ENCODE measurements around the gene SRSF7.

Gene SRSF7

DNA sequence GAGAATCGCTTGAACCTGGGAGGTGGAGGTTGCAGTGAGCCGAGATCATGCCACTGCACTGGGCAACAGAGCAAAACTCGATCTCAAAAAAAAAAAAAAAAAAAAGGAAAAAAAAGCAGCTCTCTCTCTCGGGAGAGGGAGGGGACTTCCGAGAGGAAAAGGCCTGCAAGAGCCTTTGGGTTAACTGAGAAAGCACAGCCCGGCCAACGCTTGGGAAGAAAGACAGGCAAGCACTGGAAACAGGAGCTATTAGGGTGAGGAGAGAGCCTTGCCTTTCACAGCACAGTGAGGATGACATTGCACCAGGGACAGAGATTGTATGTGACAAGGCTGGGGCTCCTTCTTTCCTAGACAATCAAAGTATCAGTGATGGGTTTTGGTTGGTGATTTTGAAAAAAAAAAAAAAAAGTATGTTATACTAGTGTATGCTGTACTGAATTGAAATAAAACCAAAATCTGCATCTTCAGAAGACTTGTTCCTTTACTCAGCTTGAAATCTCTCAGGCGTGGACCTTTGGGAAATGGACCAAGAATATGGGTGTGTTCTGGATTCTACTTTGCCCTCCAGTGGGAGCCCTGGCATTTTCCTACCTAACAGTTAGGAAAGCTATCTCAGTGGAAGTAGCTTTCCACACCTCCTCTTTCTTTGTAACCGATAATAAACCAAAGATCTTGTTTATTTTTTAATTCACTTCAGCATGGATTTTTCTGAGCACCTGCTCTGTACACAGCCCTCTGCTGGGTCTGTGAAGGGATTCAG lies 16.7 kb downstream of the SRSF7 start:
- H3K9me3 ChIP-seq (ENCODE audit: low read depth, low read length) = 0 out of 2 replicates have a peak, but pooled peaks cover under 1% of the 10 kb centered on the region
- TF ChIP-seq FOXP2 (optimal IDR thresholded peaks at IDR 0.05; ENCODE audit: control extremely low read depth, extremely low read length, insufficient read depth) (no peak), POLR2AphosphoS5 (IDR thresholded peaks at IDR 0.05; ENCODE audit: borderline replicate concordance, low read depth, low read length) (no peak), EZH2 (IDR thresholded peaks at IDR 0.05) (no peak)
- H3K9ac ChIP-seq (ENCODE audit: insufficient read length) = no peak overlapping the region
- no peak overlapping the region for H3K27ac ChIP-seq
- H3K4me3 ChIP-seq = no peak overlapping the region
- DNase-seq (ENCODE audit: low read depth, low spot score) = no peak
- H3K36me3 ChIP-seq (ENCODE audit: insufficient read depth, low read length) = peaks cover 31% of the 10 kb centered on the region

DNA sequence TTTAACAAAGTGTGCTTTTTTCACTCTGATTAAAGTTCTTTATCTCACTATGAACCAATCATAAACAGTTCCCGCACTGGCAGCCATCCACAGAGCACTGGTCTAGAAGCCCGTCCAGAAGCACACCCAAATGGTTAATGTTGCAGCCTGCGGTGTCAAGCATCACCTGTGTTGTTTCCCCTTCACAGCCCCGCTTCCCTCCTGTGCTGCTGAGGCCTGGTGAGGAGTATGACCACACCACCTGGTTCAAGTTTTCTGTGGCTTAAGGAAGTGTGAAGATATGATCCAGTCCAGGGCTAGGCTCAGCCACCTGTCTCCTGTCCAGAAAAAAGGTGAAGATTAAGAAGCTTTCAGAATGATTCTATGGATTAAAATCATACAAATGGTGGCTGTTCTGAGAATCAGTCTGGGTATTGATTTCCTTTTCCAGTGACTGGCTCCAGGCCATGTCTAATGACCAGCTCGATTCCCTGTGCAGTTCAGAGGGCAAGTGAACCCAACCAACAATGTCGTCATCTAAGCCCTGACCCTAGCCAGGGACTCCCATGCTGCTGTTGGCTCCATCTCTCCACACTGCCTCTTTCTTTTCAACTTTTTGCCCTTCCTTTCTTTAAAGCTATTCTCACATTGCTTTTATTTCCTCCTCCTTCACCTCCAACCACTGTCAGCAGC lies 17.7 kb downstream of the SRSF7 start:
- no peak for TF ChIP-seq FOXP2 (optimal IDR thresholded peaks at IDR 0.05; ENCODE audit: control extremely low read depth, extremely low read length, insufficient read depth)
- TF ChIP-seq EZH2 (IDR thresholded peaks at IDR 0.05) = no peak
- TF ChIP-seq POLR2AphosphoS5 (IDR thresholded peaks at IDR 0.05; ENCODE audit: borderline replicate concordance, low read depth, low read length) = no peak
- Histone ChIP-seq H3K9ac (ENCODE audit: insufficient read length) (no peak overlapping the region), H3K9me3 (ENCODE audit: low read depth, low read length) (no peaks in the 10 kb centered on the region), H3K27ac (no peak overlapping the region), H3K36me3 (ENCODE audit: insufficient read depth, low read length) (peaks cover 23% of the 10 kb centered on the region), H3K4me3 (no peak overlapping the region)
- no peak for DNase-seq (ENCODE audit: low read depth, low spot score)

DNA sequence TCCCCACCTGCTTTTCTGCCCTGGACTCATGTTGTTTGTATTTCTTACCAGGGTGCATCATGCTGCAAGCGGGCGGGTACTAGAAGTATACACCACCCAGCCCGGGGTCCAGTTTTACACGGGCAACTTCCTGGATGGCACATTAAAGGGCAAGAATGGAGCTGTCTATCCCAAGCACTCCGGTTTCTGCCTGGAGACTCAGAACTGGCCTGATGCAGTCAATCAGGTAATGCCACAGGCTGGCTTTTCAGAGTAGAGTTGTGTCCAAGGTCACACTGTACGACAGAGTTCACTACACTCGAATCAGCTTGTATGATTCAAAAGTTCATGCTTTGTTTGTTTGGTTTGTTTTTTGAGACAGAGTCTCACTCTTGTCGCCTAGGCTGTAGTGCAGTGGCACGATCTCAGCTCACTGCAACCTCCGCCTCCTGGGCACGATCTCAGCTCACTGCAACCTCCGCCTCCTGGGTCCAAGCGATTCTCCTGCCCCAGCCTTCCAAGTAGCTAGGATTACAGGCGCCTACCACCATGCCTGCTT lies 19.4 kb downstream of the SRSF7 start:
- H3K9me3 ChIP-seq (ENCODE audit: low read depth, low read length) = no peaks in the 10 kb centered on the region
- H3K9ac ChIP-seq (ENCODE audit: insufficient read length) = no peak overlapping the region
- no peak for TF ChIP-seq FOXP2 (optimal IDR thresholded peaks at IDR 0.05; ENCODE audit: control extremely low read depth, extremely low read length, insufficient read depth)
- no peak for TF ChIP-seq EZH2 (IDR thresholded peaks at IDR 0.05)
- TF ChIP-seq POLR2AphosphoS5 (IDR thresholded peaks at IDR 0.05; ENCODE audit: borderline replicate concordance, low read depth, low read length) = no peak
- no peak overlapping the region for H3K4me3 ChIP-seq
- H3K36me3 ChIP-seq (ENCODE audit: insufficient read depth, low read length) = peaks cover 20% of the 10 kb centered on the region; the same call in 1 of the 2 replicates
- DNase-seq (ENCODE audit: low read depth, low spot score) = no peak
- no peak overlapping the region for H3K27ac ChIP-seq

DNA sequence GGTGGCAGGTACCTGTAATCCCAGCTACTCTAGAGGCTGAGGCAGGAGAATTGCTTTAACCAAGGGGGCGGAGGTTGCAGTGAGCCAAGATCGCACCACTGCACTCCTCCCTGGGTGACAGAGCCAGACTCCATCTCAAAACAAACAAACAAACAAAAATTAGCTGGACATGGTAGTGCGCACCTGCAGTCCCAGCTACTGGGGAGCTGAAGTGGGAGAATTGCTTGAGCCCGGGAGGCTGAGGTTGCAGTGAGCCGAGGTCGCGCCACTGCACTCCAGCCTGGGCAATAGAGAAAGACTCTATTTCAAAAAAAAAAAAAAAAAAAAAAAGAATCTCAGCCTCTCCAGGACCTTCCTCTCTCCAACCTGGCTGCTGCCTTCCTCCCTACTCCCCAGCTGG lies 20.1 kb downstream of the SRSF7 start:
- no peak for DNase-seq (ENCODE audit: low read depth, low spot score)
- TF ChIP-seq FOXP2 (optimal IDR thresholded peaks at IDR 0.05; ENCODE audit: control extremely low read depth, extremely low read length, insufficient read depth) = no peak
- no peak for TF ChIP-seq EZH2 (IDR thresholded peaks at IDR 0.05)
- no peak for TF ChIP-seq POLR2AphosphoS5 (IDR thresholded peaks at IDR 0.05; ENCODE audit: borderline replicate concordance, low read depth, low read length)
- no peak overlapping the region for H3K9ac ChIP-seq (ENCODE audit: insufficient read length)

DNA sequence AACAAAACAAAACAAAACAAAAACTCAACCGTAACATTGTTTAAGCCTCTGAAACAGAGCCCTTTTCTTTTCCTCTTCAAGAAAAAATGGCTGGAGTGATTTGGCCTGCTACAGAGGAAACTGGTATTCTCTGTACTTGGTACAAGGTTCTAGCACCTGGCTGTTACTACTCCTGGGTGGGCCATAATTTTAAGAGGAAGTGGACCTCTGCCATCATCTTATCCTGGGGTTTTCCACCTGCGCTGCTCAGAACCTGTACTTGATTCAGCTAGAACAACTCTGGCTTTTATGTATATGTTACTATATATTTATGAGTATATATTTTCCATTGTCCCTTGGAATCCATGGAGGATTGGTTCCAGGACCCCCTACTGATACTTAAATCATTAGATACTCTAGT lies 22.5 kb downstream of the SRSF7 start:
- Histone ChIP-seq H3K4me3 (no peak overlapping the region), H3K27ac (no peak overlapping the region), H3K36me3 (ENCODE audit: insufficient read depth, low read length) (peaks cover 9% of the 10 kb centered on the region; the same call in 1 of the 2 replicates), H3K9me3 (ENCODE audit: low read depth, low read length) (no peaks in the 10 kb centered on the region), H3K9ac (ENCODE audit: insufficient read length) (no peak overlapping the region)
- TF ChIP-seq EZH2 (IDR thresholded peaks at IDR 0.05) = no peak
- no peak for TF ChIP-seq FOXP2 (optimal IDR thresholded peaks at IDR 0.05; ENCODE audit: control extremely low read depth, extremely low read length, insufficient read depth)
- no peak for TF ChIP-seq POLR2AphosphoS5 (IDR thresholded peaks at IDR 0.05; ENCODE audit: borderline replicate concordance, low read depth, low read length)
- no peak for DNase-seq (ENCODE audit: low read depth, low spot score)

More for the DNA sequence above, 20.1 kb downstream of the SRSF7 start:
- H3K27ac ChIP-seq = no peak overlapping the region
- H3K36me3 ChIP-seq (ENCODE audit: insufficient read depth, low read length) = peaks cover 20% of the 10 kb centered on the region; the same call in 1 of the 2 replicates
- no peak overlapping the region for H3K4me3 ChIP-seq
- H3K9me3 ChIP-seq (ENCODE audit: low read depth, low read length) = no peaks in the 10 kb centered on the region

DNA sequence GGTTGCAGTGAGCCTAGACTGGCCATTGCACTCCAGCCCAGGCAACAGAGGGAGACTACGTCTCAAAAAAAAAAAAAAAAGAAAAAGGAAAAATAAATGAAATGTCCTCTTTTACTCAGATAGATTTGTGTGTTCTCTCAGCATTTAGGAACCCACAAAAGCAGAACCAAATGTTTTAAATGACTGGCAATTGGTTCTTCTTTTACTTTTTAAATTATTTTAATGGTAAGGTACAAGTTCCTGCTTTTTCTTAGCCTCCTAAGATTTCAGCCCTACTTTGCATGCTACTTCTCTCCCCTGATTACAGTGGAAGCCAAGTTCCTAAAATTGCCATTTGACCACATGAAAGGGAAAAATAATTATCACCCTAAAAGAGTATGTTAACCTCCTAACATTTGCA lies 23.5 kb downstream of the SRSF7 start:
- Histone ChIP-seq H3K27ac (no peak overlapping the region), H3K36me3 (ENCODE audit: insufficient read depth, low read length) (peaks cover 4% of the 10 kb centered on the region; the same call in 1 of the 2 replicates), H3K9ac (ENCODE audit: insufficient read length) (no peak overlapping the region), H3K9me3 (ENCODE audit: low read depth, low read length) (no peaks in the 10 kb centered on the region), H3K4me3 (no peak overlapping the region)
- TF ChIP-seq FOXP2 (optimal IDR thresholded peaks at IDR 0.05; ENCODE audit: control extremely low read depth, extremely low read length, insufficient read depth) (no peak), POLR2AphosphoS5 (IDR thresholded peaks at IDR 0.05; ENCODE audit: borderline replicate concordance, low read depth, low read length) (no peak), EZH2 (IDR thresholded peaks at IDR 0.05) (no peak)
- DNase-seq (ENCODE audit: low read depth, low spot score) = no peak

DNA sequence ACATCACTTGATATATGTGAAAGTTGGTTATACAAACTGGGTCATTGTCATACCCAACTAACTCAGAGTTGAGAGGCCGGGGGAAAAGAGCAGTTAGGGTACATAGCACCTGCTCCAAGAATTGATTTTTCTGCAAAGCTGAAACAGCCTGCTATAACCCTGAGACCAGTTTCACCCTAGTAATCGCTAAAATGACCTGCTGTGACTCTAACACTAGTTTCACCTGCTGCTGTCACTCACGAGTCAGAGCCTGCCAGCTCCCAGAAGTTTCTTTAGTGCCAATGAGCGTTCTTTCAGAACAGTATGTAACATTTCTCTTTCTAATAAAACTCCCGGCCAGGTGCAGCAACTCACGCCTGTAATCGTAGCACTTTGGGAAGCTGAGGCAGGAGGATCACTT lies 28.0 kb downstream of the SRSF7 start:
- Histone ChIP-seq H3K4me3 (no peak overlapping the region), H3K36me3 (ENCODE audit: insufficient read depth, low read length) (no peaks in the 10 kb centered on the region), H3K27ac (no peak overlapping the region), H3K9ac (ENCODE audit: insufficient read length) (no peak overlapping the region), H3K9me3 (ENCODE audit: low read depth, low read length) (no peaks in the 10 kb centered on the region)
- no peak for DNase-seq (ENCODE audit: low read depth, low spot score)
- TF ChIP-seq POLR2AphosphoS5 (IDR thresholded peaks at IDR 0.05; ENCODE audit: borderline replicate concordance, low read depth, low read length) (no peak), EZH2 (IDR thresholded peaks at IDR 0.05) (no peak), FOXP2 (optimal IDR thresholded peaks at IDR 0.05; ENCODE audit: control extremely low read depth, extremely low read length, insufficient read depth) (no peak)
